Cardiac muscle cell (in vitro differentiated cells and primary cell): Measurements from ENCODE around the gene ADAMTS2. TPM values are rescaled to one million over a fixed set of nuclear protein-coding genes. Genes with fewer than 3 reads are reported as not detected.

Experiments used
- DNase-seq, 2 donors: peaks; one replicate each; pipeline versions ENCODE4 v3.0.0 to v3.0.0-alpha.2; 2010 to 2017; ENCODE audit warnings: low read depth in 1 of 2, low spot score in 1 of 2
- H3K27ac ChIP-seq: fragments of 200-600 bp; sonication (generic); 2 replicates; pipeline ENCODE4 v1.5.1; 2016
- H3K27me3 ChIP-seq: fragments of 200-600 bp; sonication (generic); 2 replicates; pipeline ENCODE4 v1.6.0; 2016; ENCODE audit warnings: control low read depth
- H3K36me3 ChIP-seq: fragments of 200-600 bp; sonication (generic); 2 replicates; pipeline ENCODE4 v1.5.1; 2016; ENCODE audit warnings: control low read depth
- H3K4me1 ChIP-seq: fragments of 200-600 bp; sonication (generic); 2 replicates; pipeline ENCODE4 v1.8.1; 2017; ENCODE audit warnings: low read depth, mild to moderate bottlenecking, mixed run types
- H3K4me3 ChIP-seq: fragments of 200-600 bp; sonication (generic); 2 replicates; pipeline ENCODE4 v1.5.1; 2016; ENCODE audit warnings: mild to moderate bottlenecking
- H3K9me3 ChIP-seq: fragments of 200-600 bp; sonication (generic); 2 replicates; pipeline ENCODE4 v1.5.1; 2017; ENCODE audit warnings: low read depth, mild to moderate bottlenecking, control low read depth
- polyA plus RNA-seq: library from polyadenylated mRNA; unstranded; fragments of >200 nt; fragmentation: Nextera tagmentation; extraction: Ambion mirVana; gene quantifications from 2 replicates; pipeline ENCODE4 v1.2.1, GENCODE V29; 2016
- total RNA-seq: library from RNA; depleted of rRNA; stranded (reverse); fragments of >200 nt; gene quantifications from 2 replicates; pipeline ENCODE4 v1.2.3, GENCODE V29; 2016
- TF ChIP-seq, protein P1 (sequence below): IDR thresholded peaks from 2 replicates; pipeline ENCODE4 v1.5.1; 2012; ENCODE audit warnings: low read depth, mild to moderate bottlenecking, low read length

The ADAMTS2 gene
- total and polyA plus RNA-seq, 2 experiments from 2014 or later, result 3.1 to 8.8 TPM

DNA sequence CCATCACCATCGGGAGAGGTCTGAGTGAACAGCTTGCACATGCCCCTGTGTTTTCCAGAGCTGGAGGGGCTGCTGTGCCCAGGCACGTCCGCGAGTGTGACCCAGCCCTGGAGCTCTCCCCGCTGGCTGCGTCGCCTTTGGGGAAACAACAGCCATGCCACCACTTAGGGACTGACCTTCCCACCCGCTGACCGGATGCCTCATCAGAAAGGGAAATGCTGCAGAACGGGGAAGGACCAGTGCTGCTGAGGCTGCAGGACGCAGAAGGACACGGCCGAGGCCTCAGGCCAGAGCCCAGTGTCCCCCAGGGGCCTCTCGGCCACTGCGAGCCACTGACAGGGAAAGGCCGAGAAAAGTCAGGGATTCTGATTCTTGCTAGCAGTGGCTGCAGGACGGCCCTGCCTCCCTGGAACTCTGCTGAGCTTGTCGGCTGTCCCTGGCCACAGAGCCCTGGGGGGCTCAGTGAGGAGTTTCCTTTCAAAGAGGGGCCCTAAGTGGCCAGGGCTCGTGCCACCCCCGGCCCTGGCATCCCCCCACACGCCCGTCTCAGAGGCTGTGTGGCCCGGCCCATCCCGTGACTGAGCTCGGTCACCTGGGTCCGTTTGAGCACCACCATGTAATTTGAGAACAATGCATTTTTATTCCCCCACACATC is 154.3 kb downstream of the ADAMTS2 start:
- Histone ChIP-seq H3K27me3 (no peaks in the 10 kb centered on the region), H3K36me3 (no peaks in the 10 kb centered on the region), H3K4me3 (no peak overlapping the region), H3K9me3 (no peaks in the 10 kb centered on the region), H3K27ac (no peak overlapping the region), H3K4me1 (no peaks in the 10 kb centered on the region)
- DNase-seq, result no peak
- TF ChIP-seq, protein P1, sequence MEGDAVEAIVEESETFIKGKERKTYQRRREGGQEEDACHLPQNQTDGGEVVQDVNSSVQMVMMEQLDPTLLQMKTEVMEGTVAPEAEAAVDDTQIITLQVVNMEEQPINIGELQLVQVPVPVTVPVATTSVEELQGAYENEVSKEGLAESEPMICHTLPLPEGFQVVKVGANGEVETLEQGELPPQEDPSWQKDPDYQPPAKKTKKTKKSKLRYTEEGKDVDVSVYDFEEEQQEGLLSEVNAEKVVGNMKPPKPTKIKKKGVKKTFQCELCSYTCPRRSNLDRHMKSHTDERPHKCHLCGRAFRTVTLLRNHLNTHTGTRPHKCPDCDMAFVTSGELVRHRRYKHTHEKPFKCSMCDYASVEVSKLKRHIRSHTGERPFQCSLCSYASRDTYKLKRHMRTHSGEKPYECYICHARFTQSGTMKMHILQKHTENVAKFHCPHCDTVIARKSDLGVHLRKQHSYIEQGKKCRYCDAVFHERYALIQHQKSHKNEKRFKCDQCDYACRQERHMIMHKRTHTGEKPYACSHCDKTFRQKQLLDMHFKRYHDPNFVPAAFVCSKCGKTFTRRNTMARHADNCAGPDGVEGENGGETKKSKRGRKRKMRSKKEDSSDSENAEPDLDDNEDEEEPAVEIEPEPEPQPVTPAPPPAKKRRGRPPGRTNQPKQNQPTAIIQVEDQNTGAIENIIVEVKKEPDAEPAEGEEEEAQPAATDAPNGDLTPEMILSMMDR, result no peak

DNA sequence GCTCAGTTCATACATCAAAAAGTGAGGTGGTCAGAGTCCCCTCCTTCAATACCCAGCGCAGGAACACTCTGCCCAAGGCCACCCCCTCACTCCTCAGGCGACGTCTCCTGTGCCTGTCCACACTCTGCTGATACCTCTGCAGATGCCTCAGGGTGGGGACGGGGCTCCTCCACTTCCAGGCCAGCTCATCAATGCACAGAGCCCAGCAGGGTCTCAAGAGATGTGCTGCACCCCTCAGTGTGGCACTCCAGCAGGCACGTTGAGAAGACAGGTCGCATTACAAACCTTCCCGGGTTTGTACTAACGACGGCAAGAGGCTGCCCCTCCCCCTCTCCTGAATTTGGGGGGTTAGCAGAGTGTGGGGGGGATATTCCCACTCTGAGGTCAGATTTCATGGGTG is 156.6 kb downstream of the ADAMTS2 start:
- Histone ChIP-seq H3K9me3 (no peaks in the 10 kb centered on the region), H3K36me3 (no peaks in the 10 kb centered on the region), H3K4me3 (no peak overlapping the region), H3K27ac (no peak overlapping the region), H3K4me1 (peaks cover 7% of the 10 kb centered on the region), H3K27me3 (no peaks in the 10 kb centered on the region)
- no peak for DNase-seq
- TF ChIP-seq, protein P1, result no peak

DNA sequence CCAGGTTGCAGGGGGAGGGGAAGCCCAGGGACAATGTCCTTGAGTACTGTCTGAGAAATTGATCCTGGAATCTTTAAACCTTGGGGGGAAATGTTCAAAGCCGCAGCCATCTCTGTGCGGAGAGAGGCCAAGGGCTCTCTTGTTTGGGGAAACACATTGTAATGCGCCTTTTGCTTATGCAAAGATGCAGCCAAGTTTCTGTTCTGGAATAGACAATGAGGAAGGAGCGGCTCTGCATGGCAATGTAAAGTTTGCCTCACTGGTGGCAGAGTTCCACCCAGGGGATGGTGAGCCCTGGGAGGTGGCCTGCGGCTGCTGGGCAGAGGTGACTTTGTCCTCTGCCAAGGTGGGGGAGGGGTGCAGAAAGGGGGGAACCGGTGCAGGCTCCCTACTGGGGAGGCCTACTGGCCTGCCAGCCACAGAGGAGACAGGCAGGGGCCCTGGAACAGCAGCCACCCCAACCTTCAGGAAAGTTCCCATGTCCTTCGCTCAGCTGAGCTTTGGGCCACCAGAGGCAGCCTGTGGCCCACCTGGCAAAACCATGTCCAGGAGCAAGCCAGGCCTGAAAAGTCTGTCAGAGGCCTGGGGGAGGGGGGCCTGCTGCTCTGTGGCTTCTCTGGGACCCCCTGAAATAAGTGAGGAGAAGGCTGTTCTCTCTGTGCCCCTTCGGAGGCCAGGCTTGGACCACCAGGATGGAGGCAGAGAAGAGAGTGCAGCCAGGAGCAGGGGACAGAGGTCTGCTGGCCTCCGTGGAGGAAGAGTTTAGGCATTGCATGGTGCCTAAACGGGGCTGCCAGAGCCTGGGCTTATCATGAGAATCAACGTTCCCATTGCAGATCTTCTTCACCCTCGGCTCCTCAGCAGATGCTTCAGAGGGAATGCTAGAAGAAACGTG is 157.3 kb downstream of the ADAMTS2 start:
- H3K36me3 ChIP-seq, result no peaks in the 10 kb centered on the region
- H3K27ac ChIP-seq, result no peak overlapping the region
- H3K4me3 ChIP-seq, result no peak overlapping the region
- H3K9me3 ChIP-seq, result no peaks in the 10 kb centered on the region
- H3K4me1 ChIP-seq, result peaks cover 7% of the 10 kb centered on the region
- TF ChIP-seq, protein P1, result no peak
- DNase-seq, result no peak
- H3K27me3 ChIP-seq, result no peaks in the 10 kb centered on the region

DNA sequence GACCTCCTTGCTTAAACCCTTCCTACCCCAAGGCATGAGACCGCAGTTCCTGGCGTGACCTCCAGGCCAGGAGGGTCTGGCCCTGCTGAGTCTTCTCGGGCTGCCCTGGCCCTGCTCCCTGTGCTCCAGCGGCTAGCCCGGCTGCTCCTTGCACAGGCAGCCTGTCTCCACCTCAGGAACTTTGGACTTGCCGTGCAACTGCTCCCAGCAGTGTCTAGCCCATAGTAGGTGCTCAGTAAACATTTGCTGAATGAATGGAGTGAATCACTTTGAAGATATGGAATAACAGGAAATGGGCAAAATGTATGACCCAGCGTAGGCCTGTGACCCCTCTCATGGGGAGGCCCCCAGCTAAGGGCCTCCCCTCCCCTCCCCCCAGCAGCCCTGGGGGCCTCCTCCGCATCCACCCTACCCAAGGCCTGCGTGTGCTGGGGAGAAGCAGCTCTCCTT is 158.0 kb downstream of the ADAMTS2 start:
- no peaks in the 10 kb centered on the region for H3K27me3 ChIP-seq
- H3K27ac ChIP-seq, result no peak overlapping the region
- H3K36me3 ChIP-seq, result no peaks in the 10 kb centered on the region
- H3K4me3 ChIP-seq, result no peak overlapping the region
- no peak for DNase-seq
- H3K9me3 ChIP-seq, result no peaks in the 10 kb centered on the region
- peaks cover 7% of the 10 kb centered on the region for H3K4me1 ChIP-seq
- TF ChIP-seq, protein P1, result peak; percentile 29

DNA sequence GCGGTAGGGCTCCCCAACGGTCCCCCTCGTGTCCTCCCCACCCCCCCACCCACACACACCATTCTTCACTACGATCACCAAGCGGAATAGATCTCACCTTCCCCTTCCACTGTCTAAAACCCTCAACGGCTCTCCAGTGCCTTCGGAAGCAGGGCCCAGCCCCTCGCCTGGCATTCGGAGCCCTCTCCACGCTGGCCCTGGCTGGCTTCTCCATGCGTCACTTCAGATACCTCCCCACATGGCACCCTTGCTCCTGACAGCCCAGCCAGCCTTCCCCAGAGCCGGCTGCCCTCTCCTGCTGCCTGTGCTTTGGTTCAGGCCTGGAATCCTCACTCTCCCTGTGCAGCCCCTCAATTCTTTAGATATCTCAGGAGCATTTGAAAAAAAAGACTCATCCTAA is 158.5 kb downstream of the ADAMTS2 start:
- TF ChIP-seq, protein P1, result no peak
- DNase-seq, result no peak
- H3K27ac ChIP-seq, result no peak overlapping the region
- no peak overlapping the region for H3K4me3 ChIP-seq
- no peaks in the 10 kb centered on the region for H3K27me3 ChIP-seq
- H3K9me3 ChIP-seq, result no peaks in the 10 kb centered on the region
- no peaks in the 10 kb centered on the region for H3K36me3 ChIP-seq
- H3K4me1 ChIP-seq, result peaks cover 7% of the 10 kb centered on the region
